Spleen (tissue), 7 donors: ENCODE data around the gene KATNAL2.

ENCODE experiments used
- CTCF ChIP-seq, 11 experiments: fragments of 200-600 bp in 7 of 11; fragments of 450-650 bp in 4 of 11; sonication (generic) in 4 of 11; IDR thresholded peaks in 8 of 11; conservative IDR thresholded peaks in 3 of 11; 1 replicate in 7 of 11; 2 replicates in 4 of 11; pipeline versions ENCODE4 v1.4.0 to v1.8.0; 2016 to 2021; ENCODE audit warnings: antibody characterized with exemption in 11 of 11, inconsistent platforms in 4 of 11, mild to moderate bottlenecking in 1 of 11
- POLR2A ChIP-seq, 3 donors: fragments of 450-650 bp; IDR thresholded peaks; one replicate each; pipeline ENCODE4 v1.5.1; 2017; ENCODE audit warnings: antibody characterized with exemption in 3 of 3, mild to moderate bottlenecking in 1 of 3
- donor health status: DM: no; HTN: no; CAD: no; lungs with moderate emphysema.
- donor health status: DM: no; HTN: no; CAD: no.
- donor health status: DM: no; HTN: no; CAD: no.

GRCh38 chr18:47109720-47110119, 192.3 kb downstream of the KATNAL2 start:
- TF ChIP-seq POLR2A (IDR thresholded peaks at IDR 0.05) (no peak), CTCF (IDR thresholded peaks at IDR 0.05 in 8 of 11, conservative IDR thresholded peaks at IDR 0.05 in 3 of 11) (no peak)
